Stimulated activated CD4-positive, alpha-beta T cell treated with anti-CD3 and anti-CD28 coated beads, TNF-alpha, amount 100 ng/mL, for 1 hour (primary cell): ENCODE data around the gene CNTN5.
"Not testable (repeated sequence)": the region's sequence is repeated elsewhere in the genome, so short reads cannot be mapped to it uniquely, and the experiment has no call there.

ENCODE experiments used
- DNase-seq, 3 donors: peaks; one replicate each; pipeline ENCODE4 v3.0.0-alpha.2; 2020; ENCODE audit warnings: low read depth in 3 of 3, low spot score in 1 of 3

The CNTN5 gene

GRCh38 chr11:99020352-99021225 is at the start of gene CNTN5:
CNTN5 (plus strand) TSS chr11:99020949.
- no peak for DNase-seq

- no peak for DNase-seq
These were observed 41.5 kb upstream of the CNTN5 start for GRCh38 chr11:98979205-98979604.

GRCh38 chr11:99015634-99016454 is 4.9 kb upstream of the CNTN5 start:
- no peak for DNase-seq

- no peak for DNase-seq
These were observed 1.1 kb upstream of the CNTN5 start for GRCh38 chr11:99019696-99020095.

- DNase-seq = no peak
These were observed 16.3 kb downstream of the CNTN5 start for GRCh38 chr11:99037057-99037456.

- no peak for DNase-seq
These were observed 42.6 kb downstream of the CNTN5 start for GRCh38 chr11:99063331-99063730.

- no peak for DNase-seq
These were observed 44.4 kb downstream of the CNTN5 start for GRCh38 chr11:99065121-99065520.

GRCh38 chr11:99066618-99067317 is 46.0 kb downstream of the CNTN5 start:
- no peak for DNase-seq

- no peak for DNase-seq
These were observed 48.1 kb downstream of the CNTN5 start for GRCh38 chr11:99068832-99069231.

- no peak for DNase-seq
These were observed 49.2 kb downstream of the CNTN5 start for GRCh38 chr11:99069856-99070444.

- no peak for DNase-seq
These were observed 58.8 kb downstream of the CNTN5 start for GRCh38 chr11:99079576-99079975.

GRCh38 chr11:99080154-99080553 is 59.4 kb downstream of the CNTN5 start:
- DNase-seq = no peak

GRCh38 chr11:99098258-99098657 is 77.5 kb downstream of the CNTN5 start:
- no peak for DNase-seq

GRCh38 chr11:99098751-99099150 is 78.0 kb downstream of the CNTN5 start:
- DNase-seq = no peak

- no peak for DNase-seq
These were observed 96.9 kb downstream of the CNTN5 start for GRCh38 chr11:99117603-99118002.

GRCh38 chr11:99133862-99134261 is 113.1 kb downstream of the CNTN5 start:
- DNase-seq = not testable (repeated sequence)

GRCh38 chr11:99135508-99135907 is 114.8 kb downstream of the CNTN5 start:
- no peak for DNase-seq

GRCh38 chr11:99142237-99142636 is 121.5 kb downstream of the CNTN5 start:
- DNase-seq = no peak

- no peak for DNase-seq
These were observed 127.6 kb downstream of the CNTN5 start for GRCh38 chr11:99148352-99148751.

GRCh38 chr11:99154277-99154676 is 133.5 kb downstream of the CNTN5 start:
- DNase-seq = no peak

GRCh38 chr11:99160447-99160846 is 139.7 kb downstream of the CNTN5 start:
- DNase-seq = no peak
